SK-N-MC (cell line): Measurements from ENCODE around the gene ATP2B1.

Source experiments
- EZH2 ChIP-seq: fragments of 200-600 bp; sonication (generic); IDR thresholded peaks from one replicate; pipeline ENCODE4 v1.6.1; 2017; ENCODE audit warnings: antibody characterized with exemption
- FOXP2 ChIP-seq: optimal IDR thresholded peaks from 2 replicates; pipeline ENCODE3; 2011; ENCODE audit warnings: mild to moderate bottlenecking, moderate library complexity; ENCODE audit not compliant: insufficient read depth; ENCODE audit errors: extremely low read length, control extremely low read depth
- POLR2AphosphoS5 ChIP-seq: IDR thresholded peaks from 2 replicates; pipeline ENCODE4 v1.6.1; 2012; ENCODE audit warnings: mild to moderate bottlenecking, low read depth, low read length, borderline replicate concordance

DNA sequence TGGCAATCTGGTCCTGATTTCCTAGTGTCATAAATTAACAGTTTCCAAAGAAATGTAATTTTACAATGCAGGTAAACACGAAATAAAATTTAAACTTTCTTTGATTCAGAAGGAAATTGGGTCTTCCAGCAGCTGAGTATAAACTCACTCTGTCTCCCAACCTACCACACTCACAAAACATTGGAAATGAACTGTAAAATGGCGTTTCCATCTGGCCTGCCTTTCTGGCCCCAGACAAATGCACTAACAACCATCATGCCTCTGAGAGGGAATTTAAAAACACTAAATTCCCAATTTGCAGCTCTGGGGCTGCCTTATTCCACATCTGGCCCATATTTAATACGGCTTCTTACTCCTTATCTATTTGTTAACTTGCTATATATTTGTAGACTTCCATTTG lies 19.3 kb downstream of the ATP2B1 start:
- TF ChIP-seq POLR2AphosphoS5, result no peak
- TF ChIP-seq EZH2, result no peak
- TF ChIP-seq FOXP2, result no peak
